Muscle layer of duodenum (tissue), 2 donors: Measurements from ENCODE around the gene CPA5.

ENCODE experiments used
- H3K27ac ChIP-seq: one replicate; pipeline ENCODE4 v1.7.0; 2013; ENCODE audit warnings: mild to moderate bottlenecking, low read length
- H3K27me3 ChIP-seq: one replicate; pipeline ENCODE4 v1.7.0; 2013; ENCODE audit warnings: low read depth, mild to moderate bottlenecking, control low read depth, low read length
- H3K36me3 ChIP-seq, 2 donors: one replicate each; pipeline ENCODE4 v1.7.0; 2013; ENCODE audit warnings: low read length in 2 of 2, control low read depth in 1 of 2, mild to moderate bottlenecking in 1 of 2; ENCODE audit not compliant: insufficient read depth in 2 of 2, control insufficient read depth in 1 of 2
- H3K4me1 ChIP-seq, 2 donors: one replicate each; pipeline ENCODE4 v1.7.0; 2013; ENCODE audit warnings: low read length in 2 of 2, mild to moderate bottlenecking in 2 of 2, control low read depth in 1 of 2, moderate library complexity in 1 of 2; ENCODE audit not compliant: insufficient read depth in 2 of 2, control insufficient read depth in 1 of 2
- H3K4me3 ChIP-seq, 2 donors: one replicate each; pipeline ENCODE4 v1.7.0; 2013; ENCODE audit warnings: low read length in 2 of 2, low read depth in 1 of 2, mild to moderate bottlenecking in 1 of 2
- H3K9me3 ChIP-seq, 2 donors: one replicate each; pipeline ENCODE4 v1.7.0; 2013; ENCODE audit warnings: low read length in 2 of 2, control low read depth in 1 of 2, mild to moderate bottlenecking in 1 of 2; ENCODE audit not compliant: control insufficient read depth in 1 of 2
- donor health status: healthy.

CPA5 gene

DNA sequence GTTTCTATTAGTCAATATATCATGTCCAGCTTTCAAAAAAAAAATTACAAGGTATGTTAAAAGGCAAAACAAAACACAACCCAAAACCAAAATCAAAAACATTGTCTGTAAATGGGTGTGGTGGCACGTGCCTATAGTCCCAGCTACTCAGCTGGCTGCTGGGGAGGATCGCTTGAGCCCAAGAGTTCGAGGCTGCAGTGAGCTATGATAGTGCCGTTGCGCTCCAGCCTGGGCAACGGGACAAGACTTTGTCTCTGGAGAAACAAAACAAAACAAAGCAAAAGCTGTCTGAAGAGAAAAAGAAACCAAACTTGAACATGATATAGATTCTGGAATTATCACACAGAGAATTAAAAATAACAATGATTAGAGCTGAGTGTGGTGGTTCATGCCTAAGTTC is 10.3 kb upstream of the CPA5 start:
- Histone ChIP-seq H3K27ac (no peak overlapping the region), H3K4me3 (no peak overlapping the region), H3K27me3 (no peaks in the 10 kb centered on the region), H3K4me1 (peaks cover 0 to 7% of the 10 kb centered on the region in 2 donors), H3K36me3 (no peaks in the 10 kb centered on the region), H3K9me3 (no peaks in the 10 kb centered on the region)

DNA sequence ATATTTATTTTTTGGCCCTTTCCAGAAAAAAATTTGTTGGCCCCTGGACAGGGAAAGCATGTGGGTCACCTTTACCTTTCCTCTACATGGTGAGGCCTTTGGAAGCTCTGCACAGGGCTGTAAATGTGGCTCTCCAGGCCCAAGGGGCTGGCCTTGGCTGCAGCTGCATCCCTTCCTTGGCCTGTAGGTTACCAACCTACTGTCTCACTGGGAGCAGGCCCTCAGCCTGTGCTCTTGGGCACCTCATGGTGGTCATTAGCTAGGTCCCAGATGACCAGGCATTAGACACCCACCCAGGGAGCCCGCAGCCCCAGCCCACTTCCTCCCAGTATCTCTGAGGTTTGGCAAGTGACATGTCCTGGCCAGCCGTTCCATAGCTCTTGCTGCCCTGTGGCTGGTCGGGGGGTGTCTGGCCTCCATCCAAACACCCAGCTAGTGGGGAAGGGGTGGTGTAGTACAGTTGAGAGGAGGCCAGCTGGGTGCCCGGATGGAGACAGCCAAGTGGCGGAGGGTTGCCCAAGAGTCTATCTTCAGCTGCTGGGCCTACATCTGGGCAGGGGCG is 7.1 kb upstream of the CPA5 start:
- no peaks in the 10 kb centered on the region for H3K9me3 ChIP-seq
- peaks cover 0 to 7% of the 10 kb centered on the region in 2 donors for H3K4me1 ChIP-seq
- H3K4me3 ChIP-seq = no peak overlapping the region
- no peak overlapping the region for H3K27ac ChIP-seq
- H3K27me3 ChIP-seq = no peaks in the 10 kb centered on the region
- H3K36me3 ChIP-seq = no peaks in the 10 kb centered on the region

- Histone ChIP-seq H3K9me3 (no peaks in the 10 kb centered on the region), H3K36me3 (no peaks in the 10 kb centered on the region), H3K4me3 (no peak overlapping the region), H3K27ac (no peak overlapping the region), H3K27me3 (no peaks in the 10 kb centered on the region), H3K4me1 (peaks cover 0 to 7% of the 10 kb centered on the region in 2 donors)
Observed at GRCh38 chr7:130338233-130338632, 6.4 kb upstream of the CPA5 start.

DNA sequence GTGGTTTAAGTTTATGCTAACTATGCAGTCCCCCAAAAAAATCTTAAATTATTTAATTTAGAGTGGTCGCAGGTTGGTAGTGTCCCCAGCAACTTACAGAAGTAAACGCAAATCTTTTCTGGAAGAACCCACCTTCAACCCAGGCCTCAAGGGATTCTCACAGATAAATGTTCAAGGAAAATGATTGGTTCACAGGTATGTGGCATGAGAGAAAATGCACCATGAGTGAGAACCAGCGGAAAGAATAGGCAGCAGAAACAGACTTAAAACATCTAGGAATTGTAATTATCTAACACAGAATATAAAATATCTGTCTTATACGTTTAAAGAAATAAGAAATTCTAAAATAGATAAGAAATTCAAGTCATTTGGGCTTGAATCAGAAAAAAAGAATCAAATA is 2.7 kb upstream of the CPA5 start:
- Histone ChIP-seq H3K36me3 (no peaks in the 10 kb centered on the region), H3K4me1 (no peaks in the 10 kb centered on the region), H3K4me3 (no peak overlapping the region), H3K27me3 (no peaks in the 10 kb centered on the region), H3K27ac (no peak overlapping the region), H3K9me3 (no peaks in the 10 kb centered on the region)

- Histone ChIP-seq H3K36me3 (no peaks in the 10 kb centered on the region), H3K9me3 (no peaks in the 10 kb centered on the region), H3K4me1 (no peaks in the 10 kb centered on the region), H3K27ac (no peak overlapping the region), H3K27me3 (no peaks in the 10 kb centered on the region), H3K4me3 (no peak overlapping the region)
Observed at GRCh38 chr7:130342701-130343380, 1.8 kb upstream of the CPA5 start.

GRCh38 chr7:130345136-130345535 is 520 bp downstream of the CPA5 start:
- Histone ChIP-seq H3K4me1 (no peaks in the 10 kb centered on the region), H3K9me3 (no peaks in the 10 kb centered on the region), H3K27ac (no peak overlapping the region), H3K4me3 (no peak overlapping the region), H3K36me3 (no peaks in the 10 kb centered on the region), H3K27me3 (no peaks in the 10 kb centered on the region)

DNA sequence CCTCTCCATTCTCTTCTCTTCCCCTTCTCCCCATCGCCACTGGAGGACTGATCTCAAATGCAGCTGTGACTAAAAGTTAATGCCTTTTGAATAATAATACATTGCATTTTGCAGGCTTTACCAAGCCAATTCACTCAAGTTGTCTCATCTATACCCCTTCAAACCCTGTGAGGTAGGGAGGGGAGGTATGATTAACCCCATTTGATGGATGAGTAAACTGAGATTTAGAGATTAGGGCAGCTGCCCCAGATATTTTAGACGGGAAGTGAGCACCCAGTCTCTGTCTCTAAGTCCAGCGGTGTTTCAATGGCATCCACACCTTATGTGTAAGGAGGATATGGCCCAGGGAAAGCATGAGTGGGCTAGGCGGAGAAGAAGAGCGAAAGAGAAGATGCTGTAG is 1.1 kb downstream of the CPA5 start:
- Histone ChIP-seq H3K27ac (no peak overlapping the region), H3K27me3 (no peaks in the 10 kb centered on the region), H3K4me1 (no peaks in the 10 kb centered on the region), H3K36me3 (no peaks in the 10 kb centered on the region), H3K4me3 (no peak overlapping the region), H3K9me3 (no peaks in the 10 kb centered on the region)

DNA sequence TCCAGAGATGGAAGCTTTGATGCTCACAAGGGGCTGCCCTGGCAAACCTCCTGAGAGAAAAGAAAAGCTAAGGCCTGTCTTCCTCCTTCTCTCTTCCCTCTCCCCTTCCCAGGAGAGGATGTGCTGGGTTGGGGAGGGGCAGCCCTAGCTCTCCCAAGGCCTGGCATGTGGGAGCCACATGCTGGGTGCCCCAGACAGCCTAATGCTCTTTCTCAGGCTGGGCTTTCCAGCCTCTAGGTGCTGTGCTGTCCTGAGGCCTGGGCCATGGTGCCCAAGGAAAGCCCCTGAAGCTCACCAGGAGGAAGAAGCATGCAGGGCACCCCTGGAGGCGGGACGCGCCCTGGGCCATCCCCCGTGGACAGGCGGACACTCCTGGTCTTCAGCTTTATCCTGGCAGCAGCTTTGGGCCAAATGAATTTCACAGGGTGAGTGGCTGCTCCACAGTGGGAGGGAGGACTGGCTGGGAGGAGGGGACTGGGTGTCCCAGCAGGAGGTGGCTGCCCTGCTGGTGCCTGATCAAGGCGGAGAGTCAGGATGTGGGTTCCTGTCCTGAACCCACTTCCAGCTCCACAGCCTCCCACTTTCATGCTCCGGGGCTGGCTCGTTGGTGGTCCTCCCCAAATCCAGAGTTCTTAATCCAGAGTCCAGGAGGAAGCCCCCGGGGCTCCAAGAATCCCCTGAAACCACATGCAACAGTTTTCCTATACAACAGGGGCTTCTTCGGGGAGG is 1.7 kb downstream of the CPA5 start:
- no peaks in the 10 kb centered on the region for H3K27me3 ChIP-seq
- H3K36me3 ChIP-seq = no peaks in the 10 kb centered on the region
- H3K9me3 ChIP-seq = no peaks in the 10 kb centered on the region
- no peak overlapping the region for H3K4me3 ChIP-seq
- peaks cover 0 to 1% of the 10 kb centered on the region in 2 donors for H3K4me1 ChIP-seq
- no peak overlapping the region for H3K27ac ChIP-seq

GRCh38 chr7:130346941-130347340 is 2.3 kb downstream of the CPA5 start:
- H3K4me3 ChIP-seq = no peak overlapping the region
- no peaks in the 10 kb centered on the region for H3K9me3 ChIP-seq
- H3K4me1 ChIP-seq = peaks cover 0 to 4% of the 10 kb centered on the region in 2 donors

DNA sequence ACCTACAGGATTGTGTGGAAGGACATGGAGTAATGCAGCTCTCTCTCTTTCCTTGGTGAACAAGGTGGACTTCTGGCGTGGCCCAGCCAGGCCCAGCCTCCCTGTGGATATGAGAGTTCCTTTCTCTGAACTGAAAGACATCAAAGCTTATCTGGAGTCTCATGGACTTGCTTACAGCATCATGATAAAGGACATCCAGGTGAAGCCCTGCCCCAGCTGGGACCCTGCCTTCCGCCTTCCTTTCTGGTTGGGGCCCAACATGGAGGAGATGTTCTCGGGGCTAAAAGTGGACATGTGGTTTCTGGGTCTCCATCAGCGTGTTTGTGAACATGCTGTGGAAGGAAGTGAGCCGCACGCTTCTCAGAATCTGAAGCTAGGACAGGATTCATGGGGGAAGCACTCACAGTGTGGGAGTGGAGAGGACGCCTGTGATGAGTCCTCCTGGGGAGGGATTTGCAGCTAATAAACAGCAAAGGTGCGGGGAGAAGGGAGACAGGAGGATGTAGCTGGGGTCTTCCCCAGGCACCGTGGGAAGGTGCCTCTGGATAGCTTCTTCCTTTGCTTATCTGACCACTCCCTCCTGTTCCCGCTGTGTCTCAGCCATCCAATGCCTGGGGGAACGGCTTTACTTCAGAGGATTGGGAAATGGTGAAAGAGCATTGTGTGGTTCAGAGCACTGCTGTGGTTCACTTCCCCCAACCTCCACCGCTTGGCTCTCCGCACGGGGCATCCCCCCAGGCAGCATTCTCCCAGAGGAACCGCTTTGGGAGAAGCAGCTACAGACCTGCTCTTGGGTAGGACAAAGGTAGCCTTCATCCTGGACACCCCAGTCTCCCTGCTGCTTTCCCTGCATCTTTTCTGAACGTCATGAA is 5.5 kb downstream of the CPA5 start:
- Histone ChIP-seq H3K4me1 (peaks cover 0 to 10% of the 10 kb centered on the region in 2 donors), H3K27ac (no peak overlapping the region), H3K9me3 (no peaks in the 10 kb centered on the region), H3K27me3 (no peaks in the 10 kb centered on the region), H3K36me3 (no peaks in the 10 kb centered on the region), H3K4me3 (no peak overlapping the region)

More at GRCh38 chr7:130346941-130347340, 2.3 kb downstream of the CPA5 start:
- no peaks in the 10 kb centered on the region for H3K36me3 ChIP-seq
- no peak overlapping the region for H3K27ac ChIP-seq
- no peaks in the 10 kb centered on the region for H3K27me3 ChIP-seq
